Hepatocyte (in vitro differentiated cells): ENCODE data around the gene OSBPL3. TPM values are rescaled to one million over a fixed set of nuclear protein-coding genes. Genes with fewer than 3 reads are reported as not detected.

ENCODE experiments used
- DNase-seq: peaks from one replicate; pipeline ENCODE4 v3.0.0-alpha.2; 2016; ENCODE audit warnings: low spot score
- H2AFZ ChIP-seq: fragments of 200-600 bp; sonication (generic); 2 replicates; pipeline ENCODE4 v1.6.0; 2016; ENCODE audit warnings: antibody characterized with exemption, mild to moderate bottlenecking
- H3K27ac ChIP-seq: fragments of 200-600 bp; sonication (generic); 2 replicates; pipeline ENCODE4 v1.5.1; 2016; ENCODE audit warnings: mild to moderate bottlenecking
- H3K27me3 ChIP-seq: fragments of 200-600 bp; sonication (generic); 2 replicates; pipeline ENCODE4 v1.6.1; 2016
- H3K36me3 ChIP-seq: fragments of 200-600 bp; sonication (generic); replicated peaks from 2 replicates; pipeline ENCODE4 v1.5.1; 2016; ENCODE audit warnings: low read depth; ENCODE audit not compliant: insufficient read depth
- H3K4me1 ChIP-seq: fragments of 200-600 bp; sonication (generic); 2 replicates; pipeline ENCODE4 v1.5.1; 2016; ENCODE audit warnings: mild to moderate bottlenecking, moderate library complexity; ENCODE audit not compliant: insufficient read depth
- H3K4me2 ChIP-seq: fragments of 200-600 bp; sonication (generic); 2 replicates; pipeline ENCODE4 v1.6.0; 2016
- H3K4me3 ChIP-seq: fragments of 200-600 bp; sonication (generic); 2 replicates; pipeline ENCODE4 v1.5.1; 2016; ENCODE audit warnings: mild to moderate bottlenecking
- H3K79me2 ChIP-seq: fragments of 200-600 bp; sonication (generic); 2 replicates; pipeline ENCODE4 v1.6.0; 2017; ENCODE audit warnings: mild to moderate bottlenecking
- H3K9me2 ChIP-seq: fragments of 200-600 bp; sonication (generic); replicated peaks from 2 replicates; pipeline ENCODE4 v1.6.0; 2017; ENCODE audit warnings: mild to moderate bottlenecking; ENCODE audit not compliant: insufficient read depth
- H3K9me3 ChIP-seq: fragments of 200-600 bp; sonication (generic); 2 replicates; pipeline ENCODE4 v1.5.1; 2016; ENCODE audit warnings: low read depth, mild to moderate bottlenecking
- H4K20me1 ChIP-seq: fragments of 200-600 bp; sonication (generic); 2 replicates; pipeline ENCODE4 v1.6.0; 2016; ENCODE audit warnings: mild to moderate bottlenecking; ENCODE audit not compliant: insufficient read depth, poor library complexity, severe bottlenecking
- EZH2 ChIP-seq: fragments of 200-600 bp; sonication (generic); IDR thresholded peaks from 2 replicates; pipeline ENCODE4 v1.6.1; 2016; ENCODE audit warnings: antibody characterized with exemption, mild to moderate bottlenecking, borderline replicate concordance
- EZH2phosphoT487 ChIP-seq: fragments of 200-600 bp; sonication (generic); IDR thresholded peaks from one replicate; pipeline ENCODE4 v1.6.1; 2018; ENCODE audit warnings: antibody characterized with exemption, mild to moderate bottlenecking, low read depth, moderate library complexity; ENCODE audit not compliant: unreplicated experiment, severe bottlenecking
- WGBS: methylation state at CpG from one replicate; pipeline ENCODE4 v1.1.6; 2016; ENCODE audit warnings: low lambda C conversion rate; ENCODE audit errors: missing lambda C conversion rate; 5-methylcytosine and 5-hydroxymethylcytosine counted together
- polyA plus RNA-seq: library from polyadenylated mRNA; unstranded; fragments of >200 nt; fragmentation: Nextera tagmentation; extraction: Ambion mirVana; gene quantifications from 2 replicates; pipeline ENCODE4 v1.2.1, GENCODE V29; 2016
- total RNA-seq: library from RNA; depleted of rRNA; stranded (reverse); fragments of >200 nt; gene quantifications from 2 replicates; pipeline ENCODE4 v1.2.3, GENCODE V29; 2014
- TF ChIP-seq, protein P1 (sequence below): fragments of 200-600 bp; sonication (generic); IDR thresholded peaks from 2 replicates; pipeline ENCODE4 v1.5.1; 2016; ENCODE audit warnings: antibody characterized with exemption, mild to moderate bottlenecking; ENCODE audit not compliant: poor library complexity

The OSBPL3 gene
- total and polyA plus RNA-seq, 2 experiments from 2014 or later: 11.4 to 18.0 TPM

DNA sequence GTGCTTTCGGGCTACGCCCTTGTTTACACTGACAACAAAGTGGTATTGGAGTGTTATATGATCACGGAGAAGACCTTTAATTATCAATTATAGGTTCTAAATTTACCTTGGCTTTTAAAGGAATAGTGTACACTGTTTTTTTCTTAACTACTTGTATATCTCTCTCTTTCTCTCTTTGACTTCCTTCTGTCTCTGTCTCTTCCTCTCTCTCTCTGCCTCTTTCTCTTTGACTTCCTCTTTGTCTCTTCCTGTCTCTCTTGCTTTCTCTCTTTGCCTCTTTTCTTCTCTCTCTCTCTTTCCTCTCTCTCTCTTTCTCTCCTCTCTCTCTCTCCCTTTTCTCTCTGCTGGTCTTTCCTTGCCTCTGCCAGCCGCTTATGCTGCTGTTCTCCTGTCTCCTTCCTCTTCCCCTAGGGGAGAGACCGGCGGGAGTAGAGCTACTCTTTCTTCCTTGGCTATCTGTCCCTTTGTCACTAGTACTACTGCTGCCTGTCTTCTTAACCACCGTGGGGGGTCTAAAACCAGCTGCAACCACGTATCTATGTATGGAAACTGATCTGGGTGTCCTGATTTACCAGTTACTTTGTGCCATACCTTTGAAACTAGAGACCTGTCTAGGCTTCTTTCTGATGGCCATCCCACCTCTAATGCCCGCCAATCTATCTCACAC lies 185.9 kb downstream of the OSBPL3 start:
- no peak overlapping the region for H2AFZ ChIP-seq
- H3K4me3 ChIP-seq: no peak overlapping the region
- TF ChIP-seq EZH2phosphoT487 (no peak), EZH2 (no peak)
- TF ChIP-seq, protein P1, sequence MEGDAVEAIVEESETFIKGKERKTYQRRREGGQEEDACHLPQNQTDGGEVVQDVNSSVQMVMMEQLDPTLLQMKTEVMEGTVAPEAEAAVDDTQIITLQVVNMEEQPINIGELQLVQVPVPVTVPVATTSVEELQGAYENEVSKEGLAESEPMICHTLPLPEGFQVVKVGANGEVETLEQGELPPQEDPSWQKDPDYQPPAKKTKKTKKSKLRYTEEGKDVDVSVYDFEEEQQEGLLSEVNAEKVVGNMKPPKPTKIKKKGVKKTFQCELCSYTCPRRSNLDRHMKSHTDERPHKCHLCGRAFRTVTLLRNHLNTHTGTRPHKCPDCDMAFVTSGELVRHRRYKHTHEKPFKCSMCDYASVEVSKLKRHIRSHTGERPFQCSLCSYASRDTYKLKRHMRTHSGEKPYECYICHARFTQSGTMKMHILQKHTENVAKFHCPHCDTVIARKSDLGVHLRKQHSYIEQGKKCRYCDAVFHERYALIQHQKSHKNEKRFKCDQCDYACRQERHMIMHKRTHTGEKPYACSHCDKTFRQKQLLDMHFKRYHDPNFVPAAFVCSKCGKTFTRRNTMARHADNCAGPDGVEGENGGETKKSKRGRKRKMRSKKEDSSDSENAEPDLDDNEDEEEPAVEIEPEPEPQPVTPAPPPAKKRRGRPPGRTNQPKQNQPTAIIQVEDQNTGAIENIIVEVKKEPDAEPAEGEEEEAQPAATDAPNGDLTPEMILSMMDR: no peak
- H4K20me1 ChIP-seq: no peaks in the 10 kb centered on the region
- H3K36me3 ChIP-seq: no peaks in the 10 kb centered on the region
- 67% methylated on average over 9 of the region's 9 CpGs for WGBS
- no peaks in the 10 kb centered on the region for H3K9me3 ChIP-seq
- H3K27me3 ChIP-seq: no peaks in the 10 kb centered on the region
- H3K9me2 ChIP-seq: no peaks in the 10 kb centered on the region
- peak overlapping the region; percentile 53 for H3K27ac ChIP-seq
- H3K4me2 ChIP-seq: peak overlapping the region; percentile 38
- H3K4me1 ChIP-seq: no peaks in the 10 kb centered on the region
- H3K79me2 ChIP-seq: no peaks in the 10 kb centered on the region
- DNase-seq: no peak

DNA sequence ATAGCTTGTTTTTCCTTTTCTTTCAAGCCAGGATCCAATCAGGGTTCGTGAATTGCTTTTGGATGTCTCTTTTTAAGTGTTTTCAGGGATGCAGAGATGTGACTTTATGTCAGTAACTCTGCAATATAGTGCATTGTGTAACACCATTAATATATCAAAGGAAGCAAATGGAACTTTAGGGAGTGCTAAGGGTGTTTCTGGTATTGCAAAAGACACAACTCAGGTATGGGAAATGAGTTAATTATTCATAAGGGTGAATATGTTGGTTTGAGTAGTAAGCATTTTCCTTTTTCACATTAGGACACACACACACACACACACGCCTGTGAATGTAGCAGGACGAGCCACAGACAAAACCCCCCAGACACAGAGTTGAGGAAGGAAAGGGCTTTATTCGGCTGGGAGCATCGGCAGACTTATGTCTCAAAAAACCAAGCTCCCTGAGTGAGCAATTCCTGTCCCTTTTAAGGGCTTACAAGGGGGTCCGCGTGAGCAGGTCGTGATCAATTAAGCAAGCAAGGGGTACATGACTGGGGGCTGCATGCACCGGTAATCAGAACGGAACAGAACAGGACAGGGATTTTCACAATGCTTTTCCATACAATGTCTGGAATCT lies 190.9 kb downstream of the OSBPL3 start:
- Histone ChIP-seq H3K9me3 (no peaks in the 10 kb centered on the region), H3K36me3 (no peaks in the 10 kb centered on the region), H2AFZ (no peak overlapping the region), H3K9me2 (no peaks in the 10 kb centered on the region), H3K27me3 (no peaks in the 10 kb centered on the region), H3K79me2 (no peaks in the 10 kb centered on the region), H3K4me1 (no peaks in the 10 kb centered on the region), H3K4me3 (no peak overlapping the region), H4K20me1 (no peaks in the 10 kb centered on the region), H3K4me2 (no peak overlapping the region), H3K27ac (peak overlapping the region; percentile 51)
- 98% methylated on average over 10 of the region's 10 CpGs for WGBS
- DNase-seq: no peak
- TF ChIP-seq EZH2phosphoT487 (no peak), EZH2 (no peak)
- TF ChIP-seq, protein P1: no peak

DNA sequence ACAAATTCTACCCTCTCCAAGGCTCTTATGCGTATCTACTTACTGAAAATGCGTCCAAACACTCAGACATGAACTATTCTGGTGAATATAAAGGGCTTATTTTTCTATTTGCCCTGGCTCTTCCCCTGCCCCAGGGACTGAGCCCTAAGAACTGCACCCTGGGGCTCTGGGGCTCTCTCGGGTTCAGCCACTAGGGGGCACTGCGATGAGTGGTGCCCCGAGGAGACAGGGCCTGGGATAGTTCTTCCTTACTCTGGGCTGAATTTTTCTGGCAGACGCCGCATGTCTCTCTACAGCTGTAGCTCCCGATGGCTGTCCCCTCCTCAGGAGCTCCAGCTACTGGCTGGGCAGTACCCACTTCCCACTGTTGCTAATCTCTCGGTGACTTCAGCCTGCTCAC lies 191.9 kb downstream of the OSBPL3 start:
- DNase-seq: no peak
- Histone ChIP-seq H3K36me3 (no peaks in the 10 kb centered on the region), H3K9me3 (no peaks in the 10 kb centered on the region), H3K27me3 (no peaks in the 10 kb centered on the region), H3K4me3 (no peak overlapping the region), H3K9me2 (no peaks in the 10 kb centered on the region), H2AFZ (no peak overlapping the region), H3K4me2 (no peak overlapping the region), H3K4me1 (no peaks in the 10 kb centered on the region), H3K79me2 (no peaks in the 10 kb centered on the region), H3K27ac (no peak overlapping the region), H4K20me1 (no peaks in the 10 kb centered on the region)
- 96% methylated on average over 9 of the region's 9 CpGs for WGBS
- TF ChIP-seq EZH2 (no peak), EZH2phosphoT487 (no peak)
- TF ChIP-seq, protein P1: no peak
